GM19025 (cell line): ENCODE data around the gene ABCA13.
"Not testable (repeated sequence)": the region's sequence is repeated elsewhere in the genome, so short reads cannot be mapped to it uniquely, and the experiment has no call there.

Experiments
- ATAC-seq: cut with Tn5 transposase; IDR thresholded peaks from one replicate; pipeline ENCODE4 v1.9.1; 2021; ENCODE audit warnings: mild to moderate bottlenecking, low read depth, moderate library complexity; ENCODE audit not compliant: unreplicated experiment

ABCA13 gene, protein sequence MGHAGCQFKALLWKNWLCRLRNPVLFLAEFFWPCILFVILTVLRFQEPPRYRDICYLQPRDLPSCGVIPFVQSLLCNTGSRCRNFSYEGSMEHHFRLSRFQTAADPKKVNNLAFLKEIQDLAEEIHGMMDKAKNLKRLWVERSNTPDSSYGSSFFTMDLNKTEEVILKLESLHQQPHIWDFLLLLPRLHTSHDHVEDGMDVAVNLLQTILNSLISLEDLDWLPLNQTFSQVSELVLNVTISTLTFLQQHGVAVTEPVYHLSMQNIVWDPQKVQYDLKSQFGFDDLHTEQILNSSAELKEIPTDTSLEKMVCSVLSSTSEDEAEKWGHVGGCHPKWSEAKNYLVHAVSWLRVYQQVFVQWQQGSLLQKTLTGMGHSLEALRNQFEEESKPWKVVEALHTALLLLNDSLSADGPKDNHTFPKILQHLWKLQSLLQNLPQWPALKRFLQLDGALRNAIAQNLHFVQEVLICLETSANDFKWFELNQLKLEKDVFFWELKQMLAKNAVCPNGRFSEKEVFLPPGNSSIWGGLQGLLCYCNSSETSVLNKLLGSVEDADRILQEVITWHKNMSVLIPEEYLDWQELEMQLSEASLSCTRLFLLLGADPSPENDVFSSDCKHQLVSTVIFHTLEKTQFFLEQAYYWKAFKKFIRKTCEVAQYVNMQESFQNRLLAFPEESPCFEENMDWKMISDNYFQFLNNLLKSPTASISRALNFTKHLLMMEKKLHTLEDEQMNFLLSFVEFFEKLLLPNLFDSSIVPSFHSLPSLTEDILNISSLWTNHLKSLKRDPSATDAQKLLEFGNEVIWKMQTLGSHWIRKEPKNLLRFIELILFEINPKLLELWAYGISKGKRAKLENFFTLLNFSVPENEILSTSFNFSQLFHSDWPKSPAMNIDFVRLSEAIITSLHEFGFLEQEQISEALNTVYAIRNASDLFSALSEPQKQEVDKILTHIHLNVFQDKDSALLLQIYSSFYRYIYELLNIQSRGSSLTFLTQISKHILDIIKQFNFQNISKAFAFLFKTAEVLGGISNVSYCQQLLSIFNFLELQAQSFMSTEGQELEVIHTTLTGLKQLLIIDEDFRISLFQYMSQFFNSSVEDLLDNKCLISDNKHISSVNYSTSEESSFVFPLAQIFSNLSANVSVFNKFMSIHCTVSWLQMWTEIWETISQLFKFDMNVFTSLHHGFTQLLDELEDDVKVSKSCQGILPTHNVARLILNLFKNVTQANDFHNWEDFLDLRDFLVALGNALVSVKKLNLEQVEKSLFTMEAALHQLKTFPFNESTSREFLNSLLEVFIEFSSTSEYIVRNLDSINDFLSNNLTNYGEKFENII (N-terminal part only)

DNA sequence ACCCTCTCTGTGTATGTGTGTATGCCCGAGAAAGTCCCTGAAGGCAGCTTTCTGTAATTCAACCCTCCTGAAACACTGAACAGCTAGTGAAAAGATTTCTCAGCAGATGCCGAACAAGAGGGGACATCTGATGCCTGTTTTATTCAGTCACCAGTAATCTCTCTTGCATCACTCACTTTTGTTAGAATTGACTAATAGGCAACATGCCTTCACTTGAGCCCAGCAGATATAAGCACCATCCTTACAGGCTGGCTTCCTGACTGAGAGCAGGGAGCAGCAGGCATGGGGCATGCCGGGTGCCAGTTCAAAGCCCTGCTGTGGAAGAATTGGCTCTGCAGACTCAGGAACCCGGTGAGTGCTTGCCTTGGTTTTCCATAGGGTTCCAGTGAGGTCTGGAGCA is at the start of gene ABCA13:
ABCA13 (plus strand) TSS at position 257 of the 400 bp plus-strand sequence; CDS start at position 283, 26 bp downstream.
- ATAC-seq, result no peak

DNA sequence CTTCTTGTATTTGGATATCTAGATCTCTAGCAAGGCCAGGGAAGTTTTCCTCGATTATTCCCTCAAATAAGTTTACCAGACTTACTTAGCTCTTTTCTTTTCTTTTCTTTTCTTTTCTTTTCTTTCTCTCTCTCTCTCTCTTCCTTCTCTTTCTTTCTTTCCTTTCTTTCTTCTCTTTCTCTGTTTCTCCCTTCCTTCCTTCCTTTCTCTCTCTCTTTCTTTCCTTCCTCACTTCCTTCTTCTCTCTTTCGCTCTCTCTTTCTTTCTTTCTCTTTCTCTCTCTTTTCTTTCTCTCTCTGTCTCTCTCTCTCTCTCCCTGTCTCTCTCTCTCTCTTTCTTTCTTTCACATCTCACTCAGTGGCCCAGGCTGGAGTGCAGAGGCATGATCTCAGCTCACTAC is 45.2 kb upstream of the ABCA13 start:
- no peak for ATAC-seq

DNA sequence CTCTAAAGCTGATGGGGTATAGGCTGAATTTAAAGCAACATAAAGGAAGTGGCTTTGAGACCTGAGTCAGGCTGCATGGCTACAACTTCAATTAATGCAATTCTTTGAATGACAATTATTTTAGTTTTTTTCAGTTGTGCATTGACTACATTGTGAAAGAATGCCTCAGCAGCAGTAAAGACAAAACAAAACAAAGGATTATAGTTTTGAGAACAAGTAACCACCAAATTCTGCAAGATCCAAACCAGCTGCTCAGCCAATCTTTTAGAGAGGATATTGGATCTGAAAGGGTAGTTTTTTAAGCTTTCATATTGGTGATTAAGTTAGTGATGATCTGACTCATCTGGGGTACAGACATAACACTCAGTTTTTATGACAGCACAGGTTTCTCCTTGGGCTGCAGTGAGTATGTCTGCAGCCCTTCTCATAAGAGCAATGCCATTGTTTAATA is 40.6 kb upstream of the ABCA13 start:
- ATAC-seq, result peak; percentile 71

DNA sequence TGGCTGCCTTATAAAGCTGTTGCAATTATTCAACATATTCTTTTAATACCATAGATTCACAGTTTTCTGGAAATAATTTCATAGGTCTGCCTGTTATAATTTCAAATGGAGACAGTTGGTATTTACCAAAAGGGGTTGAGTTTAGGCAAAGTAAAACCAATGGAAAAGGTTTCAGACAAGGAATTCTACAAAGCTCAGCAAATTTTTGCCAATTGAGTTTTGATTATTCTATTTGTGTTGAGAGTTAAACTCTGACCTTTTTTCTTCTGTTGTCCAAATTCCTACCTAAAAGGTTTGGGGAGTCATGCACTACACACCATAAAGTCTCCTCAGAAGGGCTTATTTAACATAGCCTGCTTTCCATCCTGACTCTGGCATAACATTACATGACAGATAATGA is 38.5 kb upstream of the ABCA13 start:
- ATAC-seq, result no peak

DNA sequence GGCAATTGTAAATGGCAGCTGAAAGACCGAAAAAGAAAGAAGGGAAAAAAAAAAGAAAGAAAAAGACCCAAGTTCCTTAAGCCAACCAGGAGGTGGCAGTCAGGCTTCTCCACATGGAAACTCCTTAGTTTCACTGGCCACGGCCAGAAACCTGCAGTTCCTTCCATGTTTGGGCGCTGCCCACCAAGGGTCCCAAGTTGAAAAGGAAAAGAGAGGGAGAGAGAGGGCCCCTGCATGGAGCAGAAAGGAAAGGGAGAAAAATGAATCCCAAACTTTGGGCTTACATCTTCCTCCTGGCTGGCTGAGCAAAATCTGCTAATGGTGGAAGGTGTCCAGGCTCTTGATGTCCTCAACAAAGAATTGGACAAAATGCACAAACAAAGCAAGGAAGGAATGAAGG is 31.8 kb upstream of the ABCA13 start:
- no peak for ATAC-seq

DNA sequence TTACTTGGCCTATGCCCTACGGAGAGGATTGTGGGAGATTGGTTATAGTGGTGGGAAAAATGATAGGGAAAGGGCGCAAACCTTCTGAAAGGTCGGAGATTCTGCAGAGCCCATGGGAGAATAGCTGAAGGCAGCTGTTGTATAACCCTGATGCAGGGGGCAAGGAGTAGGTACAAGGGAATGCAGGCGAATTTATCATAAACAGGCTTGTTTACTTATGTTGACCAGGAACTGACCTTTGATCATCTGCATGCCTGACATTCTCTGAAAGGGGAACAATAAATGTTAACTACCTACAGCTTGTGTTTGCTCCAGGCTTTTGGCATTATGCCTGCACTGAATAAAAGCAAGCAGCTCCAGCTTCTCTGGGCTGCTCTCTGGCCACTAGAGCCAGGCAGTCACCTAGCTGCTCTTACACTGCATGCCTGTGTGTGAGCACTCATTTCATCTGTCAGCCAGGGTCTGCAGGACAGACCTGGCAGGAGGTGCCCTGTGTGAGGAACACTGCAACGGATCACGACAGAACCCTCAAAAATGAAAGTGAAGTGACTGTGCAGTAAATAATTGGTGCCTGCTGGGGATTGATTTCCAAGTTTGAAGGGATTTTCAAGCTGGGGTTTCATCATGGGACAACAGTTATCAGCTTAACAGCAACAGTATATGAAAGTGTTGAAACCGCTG is 31.1 kb upstream of the ABCA13 start:
- ATAC-seq, result peak; percentile 56

DNA sequence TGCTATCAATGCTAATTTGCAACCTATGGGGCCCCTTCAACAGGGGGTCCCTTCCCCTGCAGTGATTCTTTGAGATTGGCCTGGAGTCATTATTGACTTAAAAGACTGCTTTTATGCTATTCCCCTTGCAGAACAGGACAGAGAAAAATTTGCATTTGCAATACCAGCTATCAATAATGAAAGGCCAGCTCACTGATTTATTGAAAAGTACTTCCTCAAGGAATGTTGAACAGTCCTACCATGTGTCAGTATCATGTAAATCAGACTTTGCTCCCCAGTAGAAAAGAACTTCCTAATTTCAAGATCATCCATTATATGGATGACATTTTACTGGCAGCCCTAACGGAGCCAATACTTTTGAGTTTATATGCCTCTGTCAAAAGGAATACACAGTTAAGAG is 29.7 kb upstream of the ABCA13 start:
- no peak for ATAC-seq

DNA sequence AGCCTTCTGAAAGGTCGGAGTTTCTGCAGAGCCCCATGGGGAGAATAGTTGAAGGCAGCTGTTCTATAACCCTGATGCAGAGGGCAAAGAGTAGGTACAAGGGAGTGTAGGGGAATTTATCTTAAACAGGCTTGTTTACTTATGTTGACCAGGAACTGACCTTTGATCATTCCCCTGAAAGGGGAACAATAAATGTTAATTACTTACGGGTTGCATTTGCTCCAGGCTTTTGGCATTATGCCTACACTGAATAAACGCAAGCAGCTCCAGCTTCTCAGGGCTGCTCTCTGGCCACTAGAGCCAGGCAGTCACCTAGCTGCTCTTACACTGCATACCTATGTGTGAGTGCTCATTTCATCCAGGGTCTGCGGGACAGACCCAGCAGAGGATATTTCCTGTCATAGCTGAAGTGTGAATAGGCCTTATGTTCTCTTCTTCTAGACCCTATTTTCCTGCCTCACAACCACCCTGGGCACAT is 26.9 kb upstream of the ABCA13 start:
- no peak for ATAC-seq

DNA sequence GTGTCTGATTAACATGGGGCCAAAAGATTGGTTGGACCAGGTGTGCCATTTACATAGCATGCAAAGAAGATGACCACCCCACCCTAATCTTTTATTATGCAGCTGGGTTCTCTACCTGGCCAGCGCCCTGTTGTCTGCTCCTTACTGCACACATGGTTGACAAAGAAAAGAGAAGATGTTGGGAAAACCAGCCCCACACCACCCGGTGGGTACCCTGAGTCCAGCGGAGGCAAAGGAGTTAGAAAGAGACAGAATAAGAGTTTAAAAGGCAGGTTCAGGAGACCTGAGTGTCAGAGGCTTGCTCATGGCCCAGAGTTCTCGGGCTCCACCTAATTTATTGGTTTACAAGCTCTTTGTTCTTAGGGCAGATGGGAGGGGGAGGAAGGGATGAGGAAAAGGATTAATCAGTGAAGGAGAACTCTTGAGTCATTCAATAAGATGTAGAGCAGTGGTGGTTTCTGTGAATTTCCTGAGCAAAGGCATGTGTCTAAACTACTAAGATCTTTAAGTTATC is 24.1 kb upstream of the ABCA13 start:
- no peak for ATAC-seq

DNA sequence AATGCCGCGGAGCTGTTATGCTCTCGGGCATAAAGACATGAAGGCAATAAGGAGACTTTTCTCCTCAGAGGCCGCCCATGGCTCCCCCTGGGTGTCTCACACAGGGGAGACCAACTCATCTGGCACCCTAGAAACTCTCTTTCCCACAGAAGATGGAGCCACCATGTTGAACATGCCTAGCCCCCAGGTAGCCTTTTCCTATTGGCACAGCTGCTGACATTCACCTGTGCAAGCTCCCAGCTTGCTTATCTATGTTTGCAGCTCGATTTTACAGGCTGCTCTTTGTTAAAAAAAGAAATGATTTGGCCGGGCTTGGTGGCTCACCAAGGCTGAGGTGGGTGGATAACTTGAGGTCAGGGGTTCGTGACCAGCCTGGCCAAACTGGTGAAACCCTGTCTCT is 23.6 kb upstream of the ABCA13 start:
- not testable (repeated sequence) for ATAC-seq

DNA sequence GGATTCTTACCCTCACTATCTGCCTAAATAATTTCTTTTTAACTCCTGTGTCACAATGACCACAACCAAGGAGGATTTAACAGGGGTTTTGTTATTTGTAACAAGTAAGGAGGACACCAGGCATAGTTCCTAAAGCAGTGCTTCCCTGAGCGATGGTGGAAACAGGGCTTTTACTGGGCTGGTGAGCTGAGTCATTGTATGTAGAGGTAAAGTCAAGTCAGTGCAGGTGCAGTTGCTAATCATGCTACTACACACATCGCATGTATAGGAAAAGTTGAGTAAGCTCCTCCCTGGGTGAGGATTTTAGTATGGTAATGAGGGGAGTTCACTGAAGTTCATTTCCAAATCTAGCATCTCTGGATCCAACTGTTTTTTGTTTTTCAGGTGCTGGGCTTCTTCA is 22.9 kb upstream of the ABCA13 start:
- no peak for ATAC-seq

DNA sequence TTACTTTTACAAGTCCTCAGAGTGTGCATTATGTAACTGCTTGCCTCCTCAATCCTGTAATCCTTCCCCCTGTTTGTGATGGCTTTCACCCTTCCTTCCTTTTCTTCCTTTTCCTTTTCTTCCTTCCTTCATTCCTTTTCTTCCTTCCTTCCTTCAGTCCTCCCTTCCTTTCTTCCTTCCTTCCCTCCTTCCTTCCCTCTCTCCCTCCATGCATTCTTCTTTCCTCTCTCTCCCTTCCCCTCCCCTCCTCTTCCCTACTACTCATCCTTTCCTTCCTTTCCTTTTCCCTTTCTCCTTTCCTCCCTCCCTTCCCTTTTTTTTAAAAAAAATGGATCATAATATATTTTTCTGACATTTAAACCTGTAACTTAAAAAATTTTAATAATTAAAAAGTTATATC is 22.2 kb upstream of the ABCA13 start:
- no peak for ATAC-seq

DNA sequence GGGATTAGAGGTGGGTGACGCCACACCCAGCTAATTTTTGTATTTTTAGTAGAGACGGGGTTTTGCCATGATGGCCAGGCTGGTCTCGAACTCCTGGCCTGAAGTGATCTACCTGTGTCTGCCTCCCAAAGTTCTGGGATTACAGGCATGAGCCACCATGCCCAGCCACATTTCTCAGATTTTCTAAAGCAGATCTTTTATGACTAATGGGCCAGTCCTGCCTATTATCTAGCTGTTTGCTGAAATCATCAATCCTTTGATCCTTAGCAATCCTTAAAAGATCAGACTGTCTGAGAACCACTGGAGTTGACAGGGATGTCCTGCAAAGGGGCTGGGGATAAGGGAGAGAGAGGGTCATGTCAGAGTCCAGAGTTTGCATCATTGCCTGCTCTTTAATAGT is 21.2 kb upstream of the ABCA13 start:
- ATAC-seq, result no peak

DNA sequence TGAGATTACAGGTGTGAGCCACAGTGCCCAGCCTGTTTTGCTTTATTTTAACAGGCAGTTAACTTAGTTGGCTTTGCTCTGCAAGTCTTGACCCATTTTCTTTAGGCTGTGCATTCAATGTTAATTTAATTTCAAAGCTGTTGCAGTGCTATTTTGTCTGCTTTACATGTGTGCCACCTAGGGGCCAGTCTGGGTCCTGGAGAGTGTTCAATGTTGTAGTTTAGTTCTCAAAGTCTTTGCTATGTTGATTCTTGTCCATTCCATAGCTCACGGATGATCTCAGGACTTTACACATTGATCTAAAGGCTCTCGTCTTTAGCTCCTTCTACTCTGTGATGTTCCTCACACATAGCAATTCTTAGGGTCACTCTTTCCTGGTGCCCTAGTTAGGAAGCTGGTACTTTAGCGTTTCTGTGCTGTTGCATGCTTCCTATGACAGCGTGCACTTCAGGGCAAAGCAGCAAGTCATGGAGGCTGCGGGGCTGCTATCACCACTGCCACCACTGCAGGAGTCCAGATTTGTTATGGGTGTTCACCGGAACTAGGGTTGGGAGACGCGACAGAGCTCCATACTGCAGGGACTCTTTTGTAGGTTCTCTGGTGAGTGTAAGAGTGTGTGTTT is 16.4 kb upstream of the ABCA13 start:
- ATAC-seq, result no peak

DNA sequence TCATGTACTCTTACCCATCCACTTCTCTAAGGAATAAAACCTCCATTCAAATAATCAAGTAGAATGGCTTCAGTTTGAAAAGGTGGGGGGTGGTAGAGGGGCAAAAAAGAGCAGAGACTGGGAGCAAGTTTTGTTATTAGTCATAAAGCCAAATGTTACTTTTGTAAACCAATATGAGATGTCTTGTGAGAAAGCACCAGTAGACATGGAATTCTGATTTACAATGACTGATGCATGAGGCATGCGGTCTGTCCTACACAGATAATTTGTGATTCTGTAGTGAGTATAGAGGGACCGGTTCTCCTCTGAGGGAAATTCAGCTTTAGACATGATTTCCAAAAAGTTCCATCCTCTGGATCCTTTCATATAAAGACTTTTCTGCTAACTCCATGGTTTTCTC is 12.9 kb upstream of the ABCA13 start:
- ATAC-seq, result no peak

DNA sequence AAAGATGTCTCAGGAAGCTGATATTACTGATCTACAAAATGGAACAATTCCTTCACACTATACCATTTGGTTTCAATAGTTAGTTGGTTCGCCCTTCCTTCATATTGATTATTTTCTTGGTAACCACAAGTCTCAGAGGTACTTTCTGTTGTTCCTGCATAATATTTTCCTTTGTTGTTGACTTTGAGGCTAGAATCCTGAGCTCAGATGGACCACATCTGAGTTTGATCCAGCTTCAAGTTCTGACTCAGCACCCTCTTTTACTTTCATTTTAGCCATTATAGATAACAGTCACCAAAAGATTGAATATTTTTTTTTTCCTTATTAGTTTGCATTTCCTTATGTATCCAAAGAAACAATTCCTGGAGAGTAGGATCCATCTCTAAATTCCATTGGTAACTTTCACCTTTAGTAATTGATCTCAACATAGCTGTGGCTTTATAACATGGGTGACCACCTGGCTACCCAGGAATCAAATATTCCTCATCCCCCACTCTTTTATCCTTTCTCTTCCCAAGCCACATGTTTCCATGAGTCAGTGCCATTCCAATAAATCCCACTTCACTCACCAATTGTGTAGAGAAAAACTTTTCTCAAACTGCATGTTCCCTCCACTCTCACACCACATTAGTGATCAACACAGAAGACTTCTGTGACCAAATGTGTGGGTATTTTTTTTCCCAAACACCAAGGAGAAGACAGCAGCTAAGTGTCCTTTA is 9.7 kb upstream of the ABCA13 start:
- ATAC-seq, result no peak

DNA sequence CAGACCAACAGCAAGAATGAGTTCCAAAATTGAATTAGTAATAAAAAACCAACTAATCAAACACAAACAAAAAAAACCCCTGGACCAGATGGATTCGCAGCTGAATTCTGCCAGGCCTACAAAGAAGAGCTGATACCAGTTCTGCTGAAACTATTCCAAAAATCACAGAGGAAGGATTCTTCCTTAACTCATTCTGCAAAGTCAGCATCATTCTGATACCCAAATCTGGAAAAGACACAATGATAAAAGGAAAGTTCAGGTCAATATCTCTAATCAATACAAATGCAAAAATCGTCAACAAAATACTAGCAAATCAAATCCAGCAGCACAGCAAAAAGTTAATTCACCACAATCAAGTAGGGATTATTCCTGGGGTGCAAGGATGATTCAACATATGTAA is 6.1 kb upstream of the ABCA13 start:
- ATAC-seq, result no peak

DNA sequence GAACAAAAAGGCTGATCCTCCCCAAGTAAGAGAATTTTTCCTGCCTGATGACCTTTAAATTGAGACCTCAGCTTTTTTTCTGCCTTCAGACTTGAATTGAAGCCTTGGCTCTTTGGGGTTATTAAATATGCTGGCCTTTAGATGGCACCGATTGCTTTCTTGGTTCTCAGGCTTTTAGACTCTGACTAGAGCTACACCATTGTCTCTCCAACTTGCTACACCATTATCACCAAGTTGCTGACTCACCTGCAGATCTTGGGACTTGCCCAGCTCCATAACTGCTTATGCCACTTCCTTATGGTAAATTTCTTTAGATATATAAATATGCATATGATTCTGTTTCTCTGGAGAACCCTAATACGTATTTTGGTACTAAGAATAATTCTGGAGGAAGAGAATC is 3.1 kb upstream of the ABCA13 start:
- no peak for ATAC-seq

DNA sequence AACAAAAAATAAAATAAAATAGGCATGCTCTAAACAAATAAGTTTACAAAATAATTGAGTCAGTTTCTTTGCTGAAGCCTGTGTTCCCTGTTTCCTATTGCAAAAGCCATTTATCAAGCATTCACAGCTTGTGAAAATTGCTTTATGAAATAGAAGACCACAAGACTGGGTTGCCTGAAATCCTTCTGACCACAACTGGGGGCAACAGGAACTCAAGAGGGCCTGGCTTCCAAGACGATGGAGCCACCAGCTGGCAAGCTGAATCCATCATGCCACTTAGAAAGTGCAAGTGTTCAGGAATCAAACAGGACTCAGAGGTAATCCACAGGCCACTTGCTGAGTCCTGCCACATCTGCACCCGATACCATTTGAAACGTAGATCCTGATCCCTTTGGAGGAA is 752 bp upstream of the ABCA13 start:
- no peak for ATAC-seq
